Thyroid gland (tissue), 4 donors: ENCODE results near the gene KANSL3.

Experiments used
- CTCF ChIP-seq, 6 experiments: fragments of 200-600 bp in 3 of 6; fragments of 450-650 bp in 3 of 6; sonication (generic) in 3 of 6; IDR thresholded peaks; one replicate each; pipeline ENCODE4 v1.5.1; 2016 to 2019; ENCODE audit warnings: antibody characterized with exemption in 6 of 6, mild to moderate bottlenecking in 2 of 6, inconsistent platforms in 1 of 6, moderate library complexity in 1 of 6
- POLR2A ChIP-seq, 2 donors: fragments of 450-650 bp; IDR thresholded peaks; one replicate each; pipeline ENCODE4 v1.6.1; 2017; ENCODE audit warnings: antibody characterized with exemption in 2 of 2, mild to moderate bottlenecking in 2 of 2, moderate library complexity in 1 of 2

- no peak for TF ChIP-seq POLR2A (IDR thresholded peaks at IDR 0.05)
- no peak for TF ChIP-seq CTCF (IDR thresholded peaks at IDR 0.05)
These were observed 49.2 kb upstream of the KANSL3 start for GRCh38 chr2:96687266-96687665.
